ENCODE measurements around the gene EXT2. TPM values are rescaled to one million over a fixed set of nuclear protein-coding genes. Genes with fewer than 3 reads are reported as not detected.

Gene EXT2
- total RNA-seq, 4 donors from 2014 or later, result 20.4 to 24.8 (median 23.1) TPM

GRCh38 chr11:44065161-44065661 is 30.3 kb upstream of the EXT2 start:
- ATAC-seq (no peak), DNase-seq (no peak)
- in situ Hi-C loops (cut with MboI; ENCODE audit: low sequenced_read_pairs in 4 of 4) (loop anchor here in 1 of 4 donors (25.0 kb wide), 1 partner anchor 103 kb away; no protein-coding TSS in a partner anchor), intact Hi-C loops (cut with DNase I; ENCODE audit: low total_unique reads) (no loop called here)
- Histone ChIP-seq H3K9me3 (no peaks in the 10 kb centered on the region), H3K36me3 (peaks cover 0 to 3% of the 10 kb centered on the region in 2 donors), H3K27ac (peak overlapping the region; percentile 80 to 86 (median 86)), H3K4me3 (peak overlapping the region in 2 of 4 donors; percentile 67 to 77), H3K4me1 (peaks cover 5 to 7% of the 10 kb centered on the region in 2 donors), H3K27me3 (no peaks in the 10 kb centered on the region)
- no peak for TF ChIP-seq CTCF (IDR thresholded peaks at IDR 0.05 in 4 of 5, conservative IDR thresholded peaks at IDR 0.05 in 1 of 5)
- no peak for TF ChIP-seq POLR2A (IDR thresholded peaks at IDR 0.05)

DNA sequence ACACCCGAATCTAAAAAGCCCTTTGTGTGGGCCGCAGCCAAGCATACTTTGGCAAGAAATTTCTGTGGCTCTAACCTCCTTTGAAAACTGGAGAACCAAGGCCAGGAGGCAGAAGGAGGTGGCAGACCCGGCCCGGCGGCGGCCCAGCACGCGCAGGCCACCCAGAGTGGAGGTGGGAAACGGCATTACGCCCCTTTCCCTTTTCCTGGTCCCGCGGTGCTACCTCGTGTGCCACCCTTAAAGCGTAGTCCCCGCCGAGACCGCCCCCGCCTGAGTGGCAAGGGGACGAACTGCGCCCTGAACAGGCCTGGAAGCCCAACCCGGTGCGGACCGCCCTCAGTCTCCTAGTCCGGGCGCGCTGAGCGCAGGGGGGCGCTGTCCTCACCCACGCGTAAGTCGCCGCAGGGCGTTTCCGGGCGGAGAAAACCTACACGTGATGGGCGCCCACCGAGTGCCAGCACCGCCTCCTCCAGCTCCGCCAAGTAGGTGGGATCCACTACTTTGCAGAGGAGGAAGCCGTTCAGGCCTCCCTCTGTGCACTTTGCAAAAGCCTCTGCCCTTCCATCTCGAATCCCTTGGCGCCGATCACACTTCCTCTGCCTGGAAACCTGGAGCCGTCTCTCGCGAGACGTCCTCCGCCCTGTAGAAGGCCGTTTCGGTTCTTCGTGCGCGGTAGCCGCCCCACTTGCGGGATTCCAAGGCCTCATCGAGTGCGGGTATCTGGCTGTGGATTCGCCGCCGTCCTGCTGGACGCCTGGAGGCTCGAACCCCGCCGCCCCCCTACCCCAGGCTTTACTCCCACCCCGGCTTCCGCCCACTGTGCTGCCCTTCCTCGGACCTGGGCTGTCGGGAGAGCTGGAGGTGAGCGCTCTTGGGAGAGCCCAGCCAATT is 29.4 kb upstream of the EXT2 start, which contains the start of gene ACCS:
TSS of gene ACCS (plus strand) at position 430 of the 891 bp plus-strand sequence. CDS start 1,358 bp downstream, outside the sequence.
- TF ChIP-seq POLR2A (IDR thresholded peaks at IDR 0.05), result peak; percentile 39 to 53
- peak; percentile 47 to 86 (median 67) for TF ChIP-seq CTCF (IDR thresholded peaks at IDR 0.05 in 4 of 5, conservative IDR thresholded peaks at IDR 0.05 in 1 of 5)
- H3K27me3 ChIP-seq, result no peaks in the 10 kb centered on the region
- peak; percentile 92 to 93 for ATAC-seq
- peak within 1 kb of the TSS; percentile 66 to 80 (median 72) for H3K4me3 ChIP-seq
- H3K9me3 ChIP-seq, result no peaks in the 10 kb centered on the region
- intact Hi-C loops (cut with DNase I; ENCODE audit: low total_unique reads), result no loop called here
- peak; percentile 87 to 95 for DNase-seq
- H3K4me1 ChIP-seq, result peaks cover 5 to 7% of the 10 kb centered on the region in 2 donors
- in situ Hi-C loops (cut with MboI; ENCODE audit: low sequenced_read_pairs in 4 of 4), result loop anchor here in 1 of 4 donors (25.0 kb wide), 1 partner anchor 104 kb away; no protein-coding TSS in a partner anchor
- H3K36me3 ChIP-seq, result peaks cover 0 to 6% of the 10 kb centered on the region in 2 donors
- peak within 1 kb of the TSS; percentile 80 to 86 (median 86) for H3K27ac ChIP-seq

GRCh38 chr11:44066732-44067141 is 28.7 kb upstream of the EXT2 start:
- Histone ChIP-seq H3K27ac (peak overlapping the region; percentile 80 to 86 (median 86)), H3K27me3 (no peaks in the 10 kb centered on the region), H3K9me3 (no peaks in the 10 kb centered on the region), H3K4me3 (peak overlapping the region; percentile 66 to 80 (median 72)), H3K36me3 (peaks cover 0 to 13% of the 10 kb centered on the region in 2 donors), H3K4me1 (peaks cover 5 to 7% of the 10 kb centered on the region in 2 donors)
- intact Hi-C loops (cut with DNase I; ENCODE audit: low total_unique reads), result no loop called here
- TF ChIP-seq CTCF (IDR thresholded peaks at IDR 0.05 in 4 of 5, conservative IDR thresholded peaks at IDR 0.05 in 1 of 5), result no peak
- no peak for TF ChIP-seq POLR2A (IDR thresholded peaks at IDR 0.05)
- ATAC-seq (peak; percentile 16 to 20), DNase-seq (peak in 1 of 2 donors; percentile 18)
- in situ Hi-C loops (cut with MboI; ENCODE audit: low sequenced_read_pairs in 4 of 4), result loop anchor here in 1 of 4 donors (25.0 kb wide), 1 partner anchor 104 kb away; no protein-coding TSS in a partner anchor

- H3K9me3 ChIP-seq, result no peaks in the 10 kb centered on the region
- in situ Hi-C loops (cut with MboI; ENCODE audit: low sequenced_read_pairs in 4 of 4), result loop anchor here in 1 of 4 donors (25.0 kb wide), 1 partner anchor 105 kb away; no protein-coding TSS in a partner anchor
- intact Hi-C loops (cut with DNase I; ENCODE audit: low total_unique reads), result no loop called here
- DNase-seq (no peak), ATAC-seq (no peak)
- peaks cover 0 to 16% of the 10 kb centered on the region in 2 donors for H3K36me3 ChIP-seq
- H3K27me3 ChIP-seq, result no peaks in the 10 kb centered on the region
- peaks cover 5 to 7% of the 10 kb centered on the region in 2 donors for H3K4me1 ChIP-seq
- TF ChIP-seq CTCF (IDR thresholded peaks at IDR 0.05 in 4 of 5, conservative IDR thresholded peaks at IDR 0.05 in 1 of 5) (no peak), POLR2A (IDR thresholded peaks at IDR 0.05) (no peak)
- H3K27ac ChIP-seq, result no peak overlapping the region
- H3K4me3 ChIP-seq, result no peak overlapping the region
Observed at GRCh38 chr11:44067266-44067665, 28.2 kb upstream of the EXT2 start.
